Measurements from ENCODE around the gene RNF26. TPM values are rescaled to one million over a fixed set of nuclear protein-coding genes. Genes with fewer than 3 reads are reported as not detected.
A peak's percentile ranks its signal among the peaks of the same experiment; 100 is the strongest.

Gene RNF26
- total and polyA plus RNA-seq, 2 of the 13 experiments (the other 11 are each of a cell fraction or from before 2014, with no cell fraction given), result 11.9 to 26.3 TPM

DNA sequence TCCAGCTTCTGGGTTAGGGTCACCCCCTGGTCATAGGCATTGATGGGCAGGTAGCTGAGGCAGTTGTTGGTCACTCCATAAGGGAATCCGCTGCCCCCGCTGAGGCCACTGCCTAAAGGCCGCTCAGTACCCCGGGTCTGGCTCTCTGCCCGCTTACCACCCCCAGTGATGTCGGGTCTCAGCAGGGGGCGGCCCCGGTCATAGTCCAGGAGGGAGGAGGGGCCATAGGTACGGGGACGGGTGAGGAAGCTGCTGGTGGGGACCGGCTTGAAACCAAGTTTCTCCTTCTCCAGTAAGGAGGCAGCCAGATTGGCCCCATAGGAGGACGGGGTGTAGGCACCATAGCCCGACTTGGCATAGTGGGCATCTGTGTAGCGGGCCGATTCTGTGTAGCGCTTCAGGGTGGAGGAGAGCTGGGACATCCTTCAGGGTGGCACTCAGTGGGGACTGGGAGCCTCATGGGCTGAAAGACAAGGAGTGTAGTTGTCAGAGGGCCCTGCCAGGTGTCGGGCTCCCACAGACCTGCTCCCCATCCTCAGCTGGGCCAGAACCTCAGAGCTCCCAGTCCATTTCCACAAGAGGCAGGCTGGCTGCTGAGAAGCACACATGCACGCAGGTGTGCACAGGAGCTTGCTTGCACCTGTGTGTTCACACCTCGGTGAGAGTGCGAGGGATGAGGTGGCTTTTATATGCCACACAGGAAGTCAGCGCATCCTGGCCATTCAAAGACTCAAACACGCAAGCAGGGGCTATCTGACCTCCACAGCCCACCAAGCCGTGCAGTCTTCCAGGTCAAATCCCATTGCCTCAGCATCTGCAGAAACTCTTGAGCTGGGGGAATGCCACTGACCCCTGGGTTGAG is 39.0 kb downstream of the RNF26 start (continued):
- TF ChIP-seq GABPB1 (CRISPR knock-in tag; IDR thresholded peaks at IDR 0.05), result no peak
- 0 out of 2 replicates have a peak, but pooled peaks have one; percentile 20 for TF ChIP-seq PHF21A (CRISPR knock-in tag; IDR thresholded peaks at IDR 0.05)
- no peak for TF ChIP-seq HDAC6 (IDR thresholded peaks at IDR 0.05; ENCODE audit: low read depth, low read length)
- 0 out of 2 replicates have a peak, but pooled peaks have one; percentile 21 for TF ChIP-seq ZBTB38 (CRISPR knock-in tag; IDR thresholded peaks at IDR 0.05)
- no peak for TF ChIP-seq PHF5A (CRISPR knock-in tag; IDR thresholded peaks at IDR 0.05; ENCODE audit: low read depth, unreplicated experiment)
- TF ChIP-seq AGO2 (optimal IDR thresholded peaks at IDR 0.05; ENCODE audit: low read depth, low read length), result peak; percentile 7
- TF ChIP-seq ZNF562 (CRISPR knock-in tag; IDR thresholded peaks at IDR 0.05; ENCODE audit: borderline replicate concordance), result no peak
- TF ChIP-seq ZNF615 (CRISPR knock-in tag; IDR thresholded peaks at IDR 0.05; ENCODE audit: borderline replicate concordance), result no peak
- TF ChIP-seq ZNF577 (CRISPR knock-in tag; IDR thresholded peaks at IDR 0.05; ENCODE audit: borderline replicate concordance, low read depth), result no peak
- no peak for TF ChIP-seq CHD4 (IDR thresholded peaks at IDR 0.05; ENCODE audit: borderline replicate concordance, low read length)
- TF ChIP-seq, protein P1, sequence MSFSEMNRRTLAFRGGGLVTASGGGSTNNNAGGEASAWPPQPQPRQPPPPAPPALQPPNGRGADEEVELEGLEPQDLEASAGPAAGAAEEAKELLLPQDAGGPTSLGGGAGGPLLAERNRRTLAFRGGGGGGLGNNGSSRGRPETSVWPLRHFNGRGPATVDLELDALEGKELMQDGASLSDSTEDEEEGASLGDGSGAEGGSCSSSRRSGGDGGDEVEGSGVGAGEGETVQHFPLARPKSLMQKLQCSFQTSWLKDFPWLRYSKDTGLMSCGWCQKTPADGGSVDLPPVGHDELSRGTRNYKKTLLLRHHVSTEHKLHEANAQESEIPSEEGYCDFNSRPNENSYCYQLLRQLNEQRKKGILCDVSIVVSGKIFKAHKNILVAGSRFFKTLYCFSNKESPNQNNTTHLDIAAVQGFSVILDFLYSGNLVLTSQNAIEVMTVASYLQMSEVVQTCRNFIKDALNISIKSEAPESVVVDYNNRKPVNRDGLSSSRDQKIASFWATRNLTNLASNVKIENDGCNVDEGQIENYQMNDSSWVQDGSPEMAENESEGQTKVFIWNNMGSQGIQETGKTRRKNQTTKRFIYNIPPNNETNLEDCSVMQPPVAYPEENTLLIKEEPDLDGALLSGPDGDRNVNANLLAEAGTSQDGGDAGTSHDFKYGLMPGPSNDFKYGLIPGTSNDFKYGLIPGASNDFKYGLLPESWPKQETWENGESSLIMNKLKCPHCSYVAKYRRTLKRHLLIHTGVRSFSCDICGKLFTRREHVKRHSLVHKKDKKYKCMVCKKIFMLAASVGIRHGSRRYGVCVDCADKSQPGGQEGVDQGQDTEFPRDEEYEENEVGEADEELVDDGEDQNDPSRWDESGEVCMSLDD (CRISPR knock-in tag; IDR thresholded peaks at IDR 0.05; ENCODE audit: borderline replicate concordance), result no peak
- TF ChIP-seq NFRKB (IDR thresholded peaks at IDR 0.05), result no peak
- TF ChIP-seq EP300 (IDR thresholded peaks at IDR 0.05; ENCODE audit: low read depth in 2 of 2, low read length in 2 of 2), result 0 out of 4 replicates have a peak, but pooled peaks of 1 of the 2 experiments have one; percentile 6
- TF ChIP-seq EP300 (CRISPR knock-in tag; IDR thresholded peaks at IDR 0.05; ENCODE audit: borderline replicate concordance), result no peak
- 0 out of 2 replicates have a peak, but pooled peaks have one; percentile 73 for TF ChIP-seq EED (CRISPR knock-in tag; IDR thresholded peaks at IDR 0.05)
- TF ChIP-seq HNF4G (IDR thresholded peaks at IDR 0.05; ENCODE audit: borderline replicate concordance, low read depth, low read length), result peak; percentile 74
- TF ChIP-seq HNF4G (CRISPR knock-in tag; IDR thresholded peaks at IDR 0.05; ENCODE audit: borderline replicate concordance, low read depth), result no peak
- TF ChIP-seq CBFB (CRISPR knock-in tag; IDR thresholded peaks at IDR 0.05), result no peak
- 0 out of 2 replicates have a peak, but pooled peaks have one; percentile 30 for TF ChIP-seq ZBTB20 (CRISPR knock-in tag; IDR thresholded peaks at IDR 0.05; ENCODE audit: borderline replicate concordance, low read depth)
- TF ChIP-seq, protein P2, sequence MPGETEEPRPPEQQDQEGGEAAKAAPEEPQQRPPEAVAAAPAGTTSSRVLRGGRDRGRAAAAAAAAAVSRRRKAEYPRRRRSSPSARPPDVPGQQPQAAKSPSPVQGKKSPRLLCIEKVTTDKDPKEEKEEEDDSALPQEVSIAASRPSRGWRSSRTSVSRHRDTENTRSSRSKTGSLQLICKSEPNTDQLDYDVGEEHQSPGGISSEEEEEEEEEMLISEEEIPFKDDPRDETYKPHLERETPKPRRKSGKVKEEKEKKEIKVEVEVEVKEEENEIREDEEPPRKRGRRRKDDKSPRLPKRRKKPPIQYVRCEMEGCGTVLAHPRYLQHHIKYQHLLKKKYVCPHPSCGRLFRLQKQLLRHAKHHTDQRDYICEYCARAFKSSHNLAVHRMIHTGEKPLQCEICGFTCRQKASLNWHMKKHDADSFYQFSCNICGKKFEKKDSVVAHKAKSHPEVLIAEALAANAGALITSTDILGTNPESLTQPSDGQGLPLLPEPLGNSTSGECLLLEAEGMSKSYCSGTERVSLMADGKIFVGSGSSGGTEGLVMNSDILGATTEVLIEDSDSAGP (CRISPR knock-in tag; IDR thresholded peaks at IDR 0.05; ENCODE audit: borderline replicate concordance), result no peak
- no peak for TF ChIP-seq HNRNPUL1 (IDR thresholded peaks at IDR 0.05; ENCODE audit: low read depth, low read length)
- TF ChIP-seq, protein P3, sequence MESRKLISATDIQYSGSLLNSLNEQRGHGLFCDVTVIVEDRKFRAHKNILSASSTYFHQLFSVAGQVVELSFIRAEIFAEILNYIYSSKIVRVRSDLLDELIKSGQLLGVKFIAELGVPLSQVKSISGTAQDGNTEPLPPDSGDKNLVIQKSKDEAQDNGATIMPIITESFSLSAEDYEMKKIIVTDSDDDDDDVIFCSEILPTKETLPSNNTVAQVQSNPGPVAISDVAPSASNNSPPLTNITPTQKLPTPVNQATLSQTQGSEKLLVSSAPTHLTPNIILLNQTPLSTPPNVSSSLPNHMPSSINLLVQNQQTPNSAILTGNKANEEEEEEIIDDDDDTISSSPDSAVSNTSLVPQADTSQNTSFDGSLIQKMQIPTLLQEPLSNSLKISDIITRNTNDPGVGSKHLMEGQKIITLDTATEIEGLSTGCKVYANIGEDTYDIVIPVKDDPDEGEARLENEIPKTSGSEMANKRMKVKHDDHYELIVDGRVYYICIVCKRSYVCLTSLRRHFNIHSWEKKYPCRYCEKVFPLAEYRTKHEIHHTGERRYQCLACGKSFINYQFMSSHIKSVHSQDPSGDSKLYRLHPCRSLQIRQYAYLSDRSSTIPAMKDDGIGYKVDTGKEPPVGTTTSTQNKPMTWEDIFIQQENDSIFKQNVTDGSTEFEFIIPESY (CRISPR knock-in tag; IDR thresholded peaks at IDR 0.05), result peak; percentile 92
- no peak for TF ChIP-seq ELF1 (CRISPR knock-in tag; IDR thresholded peaks at IDR 0.05)
- no peak for TF ChIP-seq ZNF383 (CRISPR knock-in tag; IDR thresholded peaks at IDR 0.05; ENCODE audit: borderline replicate concordance)
